HEK293 (cell line): ENCODE results near the gene TMEM100.
A peak's percentile ranks its signal among the peaks of the same experiment; 100 is the strongest.

Experiments used
- AEBP2 ChIP-seq: fragments of 450-650 bp; formaldehyde crosslinking; IDR thresholded peaks from 2 replicates; pipeline ENCODE4 v1.5.1; 2016; ENCODE audit warnings: missing biosample characterization, missing genetic modification characterization, borderline replicate concordance
- IKZF3 ChIP-seq: fragments of 450-650 bp; IDR thresholded peaks from 2 replicates; pipeline ENCODE4 v1.5.0; 2018; ENCODE audit warnings: missing biosample characterization, mild to moderate bottlenecking, missing genetic modification characterization, moderate library complexity
- KLF10 ChIP-seq: fragments of 450-650 bp; IDR thresholded peaks from 2 replicates; pipeline ENCODE4 v1.5.1; 2018; ENCODE audit warnings: missing biosample characterization, mild to moderate bottlenecking, missing genetic modification characterization
- PRDM10 ChIP-seq: fragments of 450-650 bp; formaldehyde crosslinking; IDR thresholded peaks from 2 replicates; pipeline ENCODE4 v1.5.1; 2016; ENCODE audit warnings: missing biosample characterization, missing genetic modification characterization
- PRDM2 ChIP-seq: fragments of 450-650 bp; formaldehyde crosslinking; IDR thresholded peaks from 2 replicates; pipeline ENCODE4 v1.5.1; 2016; ENCODE audit warnings: missing biosample characterization, missing genetic modification characterization, borderline replicate concordance
- PRDM4 ChIP-seq: fragments of 450-650 bp; formaldehyde crosslinking; IDR thresholded peaks from 2 replicates; pipeline ENCODE4 v1.5.1; 2017; ENCODE audit warnings: missing biosample characterization, missing genetic modification characterization
- ZBTB26 ChIP-seq: fragments of 450-650 bp; formaldehyde crosslinking; optimal IDR thresholded peaks from 2 replicates; pipeline ENCODE3; 2016; ENCODE audit warnings: missing biosample characterization, mild to moderate bottlenecking, missing genetic modification characterization
- ZNF10 ChIP-seq: fragments of 450-650 bp; formaldehyde crosslinking; IDR thresholded peaks from 2 replicates; pipeline ENCODE4 v1.5.1; 2017; ENCODE audit warnings: missing biosample characterization, missing genetic modification characterization
- ZNF623 ChIP-seq: fragments of 450-650 bp; formaldehyde crosslinking; IDR thresholded peaks from 2 replicates; pipeline ENCODE4 v1.5.1; 2016; ENCODE audit warnings: missing biosample characterization, missing genetic modification characterization
- ZNF837 ChIP-seq: fragments of 450-650 bp; formaldehyde crosslinking; IDR thresholded peaks from 2 replicates; pipeline ENCODE4 v1.5.1; 2016; ENCODE audit warnings: missing biosample characterization, missing genetic modification characterization
- ZSCAN16 ChIP-seq: fragments of 450-650 bp; formaldehyde crosslinking; IDR thresholded peaks from 2 replicates; pipeline ENCODE4 v1.5.1; 2016; ENCODE audit warnings: missing biosample characterization, missing genetic modification characterization

Gene TMEM100

GRCh38 chr17:55743103-55743679 lies 20.5 kb upstream of the TMEM100 start (continued):
- TF ChIP-seq ZNF623 (tag by site-specific recombination) (no peak), ZNF837 (tag by site-specific recombination) (no peak), AEBP2 (no peak), IKZF3 (peak; percentile 30; the same call in 1 of the 2 replicates), ZBTB26 (tag by site-specific recombination) (no peak), PRDM10 (tag by site-specific recombination) (peak; percentile 66; the same call in 1 of the 2 replicates), ZSCAN16 (no peak), ZNF10 (tag by site-specific recombination) (no peak), PRDM4 (tag by site-specific recombination) (peak; percentile 88), PRDM2 (tag by site-specific recombination) (no peak), KLF10 (tag by site-specific recombination) (no peak)
